GM10248 (cell line): ENCODE measurements around the gene CACNA2D1.

Source experiments
- CTCF ChIA-PET: fragments of 300-600 bp; sonication (Branson Sonifier 250); formaldehyde crosslinking; extraction: SDS; loops from one replicate; lab custom pipeline; 2021; ENCODE audit warnings: antibody characterized with exemption; lab: Yijun Ruan, JAX
- POLR2A ChIA-PET: fragments of 350-650 bp; sonication (Branson Sonifier 250); formaldehyde crosslinking; extraction: SDS; loops from one replicate; lab custom pipeline; 2020; ENCODE audit warnings: antibody characterized with exemption; lab: Yijun Ruan, JAX
- DNase-seq: peaks from one replicate; pipeline ENCODE4 v3.0.0; 2012; ENCODE audit errors: extremely low spot score
- TF ChIP-seq, protein P1 (sequence below): IDR thresholded peaks from 2 replicates; pipeline ENCODE4 v1.5.1; 2012; ENCODE audit warnings: mild to moderate bottlenecking, low read depth; ENCODE audit errors: extremely low read depth, missing control alignments, control extremely low read depth

The CACNA2D1 gene

DNA sequence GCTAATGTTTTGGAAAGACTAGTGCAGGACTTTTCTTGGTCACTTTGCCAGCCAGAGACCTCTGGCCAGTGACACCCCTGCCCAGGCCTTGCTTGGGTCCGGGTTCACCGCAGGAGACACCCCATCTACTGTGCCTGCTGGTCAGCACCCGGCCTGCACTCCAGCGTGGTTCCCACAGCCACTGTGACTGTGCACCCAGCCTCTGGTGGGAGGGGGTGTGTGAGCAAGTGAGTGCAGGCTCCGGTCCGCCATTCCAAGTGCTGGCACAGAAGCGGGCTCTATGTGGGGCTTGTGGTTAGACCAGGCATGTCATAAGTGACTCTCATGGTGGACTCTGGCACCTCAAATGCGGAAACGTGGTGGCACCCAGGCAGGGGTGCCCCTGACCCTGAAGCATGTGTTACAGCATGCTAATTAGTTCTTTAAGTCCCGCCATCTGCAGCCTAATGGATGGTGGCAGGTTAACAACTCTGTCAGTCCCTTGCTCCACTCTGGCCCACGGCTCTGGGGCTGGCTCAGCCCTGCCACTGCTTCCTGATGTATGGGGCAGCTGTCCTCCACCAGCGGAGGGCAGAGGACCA, 361.8 kb downstream of the CACNA2D1 start:
- CTCF ChIA-PET, result no interaction called here
- DNase-seq, result no peak
- TF ChIP-seq, protein P1, sequence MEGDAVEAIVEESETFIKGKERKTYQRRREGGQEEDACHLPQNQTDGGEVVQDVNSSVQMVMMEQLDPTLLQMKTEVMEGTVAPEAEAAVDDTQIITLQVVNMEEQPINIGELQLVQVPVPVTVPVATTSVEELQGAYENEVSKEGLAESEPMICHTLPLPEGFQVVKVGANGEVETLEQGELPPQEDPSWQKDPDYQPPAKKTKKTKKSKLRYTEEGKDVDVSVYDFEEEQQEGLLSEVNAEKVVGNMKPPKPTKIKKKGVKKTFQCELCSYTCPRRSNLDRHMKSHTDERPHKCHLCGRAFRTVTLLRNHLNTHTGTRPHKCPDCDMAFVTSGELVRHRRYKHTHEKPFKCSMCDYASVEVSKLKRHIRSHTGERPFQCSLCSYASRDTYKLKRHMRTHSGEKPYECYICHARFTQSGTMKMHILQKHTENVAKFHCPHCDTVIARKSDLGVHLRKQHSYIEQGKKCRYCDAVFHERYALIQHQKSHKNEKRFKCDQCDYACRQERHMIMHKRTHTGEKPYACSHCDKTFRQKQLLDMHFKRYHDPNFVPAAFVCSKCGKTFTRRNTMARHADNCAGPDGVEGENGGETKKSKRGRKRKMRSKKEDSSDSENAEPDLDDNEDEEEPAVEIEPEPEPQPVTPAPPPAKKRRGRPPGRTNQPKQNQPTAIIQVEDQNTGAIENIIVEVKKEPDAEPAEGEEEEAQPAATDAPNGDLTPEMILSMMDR, result no peak
- POLR2A ChIA-PET, result no interaction called here

- DNase-seq, result peak; percentile 3
- TF ChIP-seq, protein P1, result no peak
- POLR2A ChIA-PET, result no interaction called here
- CTCF ChIA-PET, result no interaction called here
Measured at GRCh38 chr7:82080254-82080927, 363.2 kb downstream of the CACNA2D1 start.

DNA sequence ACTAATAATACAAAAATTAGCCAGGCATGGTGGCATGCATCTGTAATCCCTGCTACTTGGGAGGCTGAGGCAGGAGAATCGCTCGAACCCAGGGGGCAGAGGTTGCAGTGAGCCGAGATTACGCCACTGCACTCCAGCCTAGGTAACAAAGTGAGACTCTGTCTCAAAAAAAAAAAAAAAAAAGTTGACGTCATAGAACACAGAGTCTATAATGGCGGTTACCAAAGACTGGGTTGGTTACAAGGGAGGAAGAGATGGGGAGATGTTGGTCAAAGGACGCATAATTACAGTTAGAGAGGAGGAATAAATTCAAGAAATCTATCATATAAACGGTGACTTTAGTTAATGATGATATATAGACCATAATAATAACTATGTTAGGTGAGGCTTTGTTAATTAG, 364.1 kb downstream of the CACNA2D1 start:
- POLR2A ChIA-PET, result no interaction called here
- TF ChIP-seq, protein P1, result no peak
- DNase-seq, result no peak
- CTCF ChIA-PET, result interaction anchor here (1.0 to 1.2 kb wide), 2 partner anchors 10 to 28 kb away, joined by 3 to 5 read pairs; no protein-coding TSS in a partner anchor

DNA sequence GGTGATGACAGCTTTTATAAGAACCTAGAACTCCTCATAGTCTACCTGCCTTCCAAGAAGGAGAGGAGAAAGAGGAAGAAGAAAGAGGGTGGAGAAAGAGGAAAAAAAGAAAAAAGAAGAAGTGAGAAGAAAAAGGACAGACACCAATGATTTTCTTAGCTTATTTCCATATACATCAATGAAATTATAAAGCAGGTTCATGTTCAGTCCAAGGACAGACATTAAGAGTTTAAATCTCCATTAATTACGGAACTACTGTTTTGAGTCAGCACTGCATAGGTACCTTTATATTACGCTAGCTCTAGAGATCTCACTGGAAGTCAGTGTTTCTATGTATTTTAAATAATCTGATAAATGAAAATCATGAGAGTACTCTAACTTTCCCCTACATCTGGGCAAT, 364.8 kb downstream of the CACNA2D1 start:
- CTCF ChIA-PET, result interaction anchor here (1.0 to 1.2 kb wide), 2 partner anchors 11 to 27 kb away, joined by 3 to 5 read pairs; no protein-coding TSS in a partner anchor
- TF ChIP-seq, protein P1, result no peak
- POLR2A ChIA-PET, result no interaction called here
- no peak for DNase-seq

DNA sequence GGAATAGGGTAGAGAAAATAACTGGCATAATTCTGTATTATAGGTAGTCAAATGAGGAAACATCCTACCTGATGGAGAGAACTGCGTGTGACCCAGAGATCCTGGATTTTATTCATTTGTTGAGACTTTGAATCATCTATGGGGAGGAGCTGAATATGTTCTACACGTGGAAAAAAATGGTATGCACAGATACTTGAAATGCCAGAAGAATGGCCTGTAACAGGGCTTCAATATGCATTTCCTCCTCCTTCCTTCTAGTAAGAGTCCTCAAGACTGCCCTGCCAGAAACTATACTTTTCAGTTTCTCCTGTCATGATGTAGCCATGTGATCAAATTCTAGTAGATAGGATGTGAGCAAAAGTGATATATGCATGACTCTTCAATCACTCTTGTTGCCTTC, 372.1 kb downstream of the CACNA2D1 start:
- POLR2A ChIA-PET, result no interaction called here
- TF ChIP-seq, protein P1, result no peak
- DNase-seq, result no peak
- CTCF ChIA-PET, result interaction anchor here (1.7 kb wide), 1 partner anchor 13 kb away, joined by 4 read pairs; no protein-coding TSS in a partner anchor

- DNase-seq, result no peak
- CTCF ChIA-PET, result interaction anchor here (1.3 kb wide), 1 partner anchor 13 kb away, joined by 5 read pairs; no protein-coding TSS in a partner anchor
Measured at GRCh38 chr7:82067628-82068264, 375.8 kb downstream of the CACNA2D1 start.

More at GRCh38 chr7:82067628-82068264, 375.8 kb downstream of the CACNA2D1 start:
- POLR2A ChIA-PET, result no interaction called here
- TF ChIP-seq, protein P1, result no peak
